NCI-H128 (cell line): ENCODE data around the gene ZNF423.

ENCODE experiments used
- DNase-seq: peaks from one replicate; lab custom pipeline; 2025; ENCODE audit not compliant: unreplicated experiment; lab: John Stamatoyannopoulos, UW

Gene ZNF423

DNA sequence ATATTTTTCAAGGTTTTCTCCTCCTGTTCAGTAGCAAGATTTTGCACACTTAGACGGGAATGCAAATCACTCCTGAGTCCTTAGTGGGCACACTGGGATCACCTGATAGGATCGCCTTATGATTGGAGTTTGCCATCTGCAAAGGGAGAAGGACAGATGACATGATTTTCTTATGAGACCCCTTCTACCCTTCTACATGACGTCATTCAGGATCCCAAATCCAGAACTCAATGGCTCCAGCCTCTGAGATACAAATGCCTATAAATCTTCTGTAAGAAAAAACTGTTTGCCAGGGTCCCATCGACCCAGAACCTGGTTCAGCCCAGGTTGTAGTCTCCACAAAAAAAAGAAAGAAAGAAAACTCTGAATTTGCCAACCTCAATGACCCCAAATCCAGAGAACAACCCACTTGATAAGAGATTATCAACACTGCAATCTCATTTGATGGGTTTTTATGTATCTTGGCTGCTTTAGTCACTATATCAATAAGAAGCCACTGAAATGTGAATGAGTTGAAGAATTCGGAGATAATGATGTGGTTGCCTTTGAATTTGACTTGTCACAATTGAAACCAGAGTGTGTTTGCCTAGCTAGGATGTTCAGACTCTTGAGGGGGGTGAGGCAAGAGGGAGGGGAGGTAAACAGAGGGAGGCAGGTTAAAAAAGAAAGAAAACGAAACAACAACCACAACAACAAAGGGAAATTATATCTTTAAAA lies 6.7 kb downstream of the ZNF423 start:
- DNase-seq: no peak

- DNase-seq: no peak
Measured at GRCh38 chr16:49848530-49848929, 7.4 kb downstream of the ZNF423 start.

DNA sequence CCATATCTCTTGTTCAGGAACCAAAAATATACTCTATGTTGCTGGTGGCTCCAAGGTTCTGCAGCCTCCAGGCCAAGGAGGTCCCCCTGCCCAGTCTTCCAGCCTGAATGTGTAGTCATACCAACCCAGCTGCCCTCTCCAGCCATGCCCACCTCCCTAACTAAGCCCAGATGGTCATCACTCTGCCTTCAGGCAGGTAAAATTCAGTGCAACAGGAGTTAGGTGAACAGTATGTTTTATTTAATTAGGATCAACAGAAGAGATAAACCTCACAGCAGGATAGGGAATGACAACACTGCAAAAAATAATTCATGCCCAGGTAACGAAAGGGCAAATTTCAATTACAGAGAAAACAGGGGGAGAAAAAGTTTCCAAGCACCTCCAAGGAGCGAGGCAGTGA lies 9.1 kb downstream of the ZNF423 start:
- no peak for DNase-seq

- no peak for DNase-seq
Measured at GRCh38 chr16:49844359-49844758, 11.6 kb downstream of the ZNF423 start.

DNA sequence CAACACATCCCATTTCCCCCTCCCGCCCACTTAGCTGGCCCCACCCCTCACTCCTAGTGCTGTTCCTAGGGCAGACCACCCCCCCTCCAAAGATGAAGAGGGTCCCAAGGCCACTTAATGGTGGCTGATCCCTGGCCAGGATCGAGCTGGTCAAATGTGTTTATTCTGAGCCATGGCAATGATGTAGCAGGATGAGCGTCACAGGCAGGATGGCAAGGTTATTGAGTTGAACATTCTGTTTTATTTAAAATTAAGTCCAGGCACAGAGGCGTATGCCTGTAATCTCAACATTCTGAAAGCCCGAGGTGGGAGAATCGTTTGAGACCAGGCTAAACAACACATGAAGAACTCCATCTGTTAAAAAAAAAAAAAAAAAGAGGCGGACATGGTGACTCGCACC lies 12.2 kb downstream of the ZNF423 start:
- DNase-seq: no peak

DNA sequence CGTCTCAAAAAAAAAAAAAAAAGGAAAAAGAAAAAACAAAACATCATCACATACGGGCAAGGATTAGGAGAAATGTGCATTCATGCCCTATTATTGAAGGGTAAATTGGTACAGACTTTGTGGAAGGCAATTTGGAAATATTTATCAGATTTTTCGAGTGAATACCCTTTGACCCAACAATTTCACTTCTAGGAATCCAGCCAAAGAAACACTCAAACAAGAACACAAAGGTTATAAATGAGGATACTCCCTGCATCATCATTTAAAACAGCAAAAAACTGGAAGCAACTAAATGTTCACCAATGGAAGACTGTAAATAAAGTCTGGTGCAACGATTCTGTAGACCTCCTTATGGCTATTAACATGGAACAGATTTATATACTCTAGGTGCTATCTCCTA lies 12.9 kb downstream of the ZNF423 start:
- no peak for DNase-seq

- no peak for DNase-seq
Measured at GRCh38 chr16:49839017-49839825, 16.7 kb downstream of the ZNF423 start.

DNA sequence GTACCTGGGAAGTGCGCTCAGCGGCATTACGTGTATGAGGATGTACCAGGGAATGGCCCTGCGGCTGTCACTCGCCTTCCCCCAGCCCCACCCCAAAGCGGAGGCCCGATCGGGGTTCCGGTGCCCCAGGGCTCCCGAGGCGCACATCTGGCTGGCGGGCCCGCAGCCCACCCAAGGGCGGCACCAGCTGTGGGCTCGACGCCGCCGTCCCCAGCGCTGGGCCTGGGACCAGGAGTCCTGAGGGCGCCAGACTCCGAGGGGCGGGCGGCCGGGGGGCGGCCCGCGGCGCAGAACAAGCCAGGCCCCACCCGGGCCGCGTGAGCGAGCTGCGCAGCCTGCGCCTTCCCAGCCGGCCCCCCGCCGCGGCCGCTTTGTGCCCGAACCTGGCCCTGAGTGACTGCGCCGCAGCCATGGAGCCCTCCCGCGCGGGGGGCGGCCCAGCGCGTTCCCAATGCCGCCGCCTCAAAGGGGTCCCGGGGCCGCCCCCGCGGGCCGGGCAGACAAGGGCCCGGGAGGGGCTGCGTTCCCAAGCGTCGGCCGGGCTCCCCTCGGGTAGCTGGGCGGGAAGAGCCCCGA lies 17.4 kb downstream of the ZNF423 start:
- no peak for DNase-seq

GRCh38 chr16:49837688-49838410 lies 18.1 kb downstream of the ZNF423 start:
- no peak for DNase-seq

DNA sequence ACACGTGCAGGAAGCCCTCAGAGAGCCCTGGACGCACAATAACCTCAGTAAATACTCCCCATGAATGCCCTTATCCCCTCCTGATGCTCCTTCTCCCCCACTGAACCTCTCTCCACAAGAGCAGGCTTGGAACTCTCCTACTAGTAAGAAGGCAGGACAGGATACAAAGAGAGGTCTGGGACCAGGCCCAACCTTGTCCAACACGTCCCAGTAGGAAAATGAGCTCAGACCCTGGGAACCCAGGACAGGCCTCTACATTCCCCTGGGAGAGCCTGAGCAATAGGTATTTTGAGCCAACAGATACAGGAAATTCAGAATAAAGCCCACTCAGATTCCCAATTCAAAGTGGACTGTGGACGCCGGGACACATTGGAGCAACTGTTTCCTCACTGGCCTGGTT lies 19.2 kb downstream of the ZNF423 start:
- no peak for DNase-seq

- no peak for DNase-seq
Measured at GRCh38 chr16:49836218-49836617, 19.7 kb downstream of the ZNF423 start.

- no peak for DNase-seq
Measured at GRCh38 chr16:49835161-49835777, 20.6 kb downstream of the ZNF423 start.

- no peak for DNase-seq
Measured at GRCh38 chr16:49834531-49835151, 21.3 kb downstream of the ZNF423 start.

DNA sequence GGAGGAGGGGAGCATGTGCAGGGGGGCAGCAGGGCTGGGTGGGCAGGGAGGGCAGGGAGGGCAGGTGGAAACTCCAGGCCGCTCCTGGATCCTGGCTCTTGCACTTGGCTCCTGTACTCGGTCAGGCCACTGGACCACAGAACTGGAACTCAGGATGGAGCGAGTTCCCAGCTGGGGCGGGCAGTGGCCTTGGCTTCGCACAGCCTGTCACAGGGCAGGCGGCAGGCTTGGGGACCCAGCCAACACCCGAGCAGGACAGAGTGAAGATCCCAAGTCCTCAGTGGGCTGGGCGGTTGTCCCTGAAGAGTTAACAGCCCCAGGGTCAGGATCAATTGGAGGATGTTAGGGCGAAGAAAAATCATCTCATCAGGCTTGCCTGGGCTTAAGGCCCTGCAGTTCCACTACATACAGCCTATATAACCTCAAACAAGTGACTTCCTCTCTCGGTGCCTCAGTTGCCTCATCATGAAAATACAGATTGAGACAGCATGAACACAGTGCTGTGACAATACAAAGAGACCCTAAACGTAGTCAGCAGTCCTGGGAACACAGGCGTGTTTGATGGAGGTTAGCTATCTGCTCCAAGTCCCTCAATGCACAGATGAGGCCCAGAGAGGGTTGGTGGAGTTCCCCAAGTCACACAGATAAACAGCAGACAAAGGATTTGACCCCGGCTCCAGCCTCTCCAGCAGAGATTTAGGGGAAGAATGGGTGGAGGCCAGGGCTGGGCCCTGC lies 21.9 kb downstream of the ZNF423 start:
- DNase-seq: no peak

- DNase-seq: no peak
Measured at GRCh38 chr16:49833085-49833484, 22.8 kb downstream of the ZNF423 start.

DNA sequence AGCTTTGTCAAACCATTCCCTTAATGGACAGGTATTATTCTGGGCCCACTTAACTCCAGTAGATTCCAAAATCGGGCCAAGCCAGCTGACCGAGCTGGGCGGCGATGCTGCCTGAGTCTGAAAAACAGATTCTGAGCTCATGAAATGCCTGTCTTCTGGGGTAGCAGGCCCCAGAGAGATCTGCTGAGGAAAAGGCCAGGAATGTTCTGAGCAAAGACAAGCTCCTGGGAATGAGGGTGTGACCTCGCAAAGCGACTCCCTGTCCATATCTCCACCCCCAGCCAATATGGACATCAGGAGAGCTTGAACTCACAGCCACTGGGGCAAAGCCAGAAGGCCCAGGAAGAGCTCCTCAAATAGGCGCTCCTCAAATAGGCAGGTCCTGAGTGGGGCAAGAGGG lies 23.7 kb downstream of the ZNF423 start:
- no peak for DNase-seq

DNA sequence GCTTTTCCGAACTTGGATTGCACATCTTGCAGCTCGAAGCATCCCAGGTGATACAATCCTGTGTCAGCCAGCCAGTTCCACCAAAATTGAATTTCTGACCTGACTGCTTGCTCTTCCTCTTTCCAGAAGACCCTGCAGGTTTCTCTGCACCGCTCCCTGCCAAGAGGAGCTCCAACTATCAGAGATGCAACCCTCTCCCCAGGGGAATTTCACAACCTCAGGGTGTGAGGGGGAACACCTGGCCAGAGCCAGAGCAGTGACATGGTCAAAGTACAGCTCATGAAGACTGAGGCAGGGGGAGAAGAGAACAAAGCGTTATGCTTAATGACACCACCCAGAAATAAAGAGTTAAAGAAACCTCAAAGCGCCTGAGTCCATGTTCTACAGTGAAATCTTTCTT lies 25.0 kb downstream of the ZNF423 start:
- DNase-seq: no peak

DNA sequence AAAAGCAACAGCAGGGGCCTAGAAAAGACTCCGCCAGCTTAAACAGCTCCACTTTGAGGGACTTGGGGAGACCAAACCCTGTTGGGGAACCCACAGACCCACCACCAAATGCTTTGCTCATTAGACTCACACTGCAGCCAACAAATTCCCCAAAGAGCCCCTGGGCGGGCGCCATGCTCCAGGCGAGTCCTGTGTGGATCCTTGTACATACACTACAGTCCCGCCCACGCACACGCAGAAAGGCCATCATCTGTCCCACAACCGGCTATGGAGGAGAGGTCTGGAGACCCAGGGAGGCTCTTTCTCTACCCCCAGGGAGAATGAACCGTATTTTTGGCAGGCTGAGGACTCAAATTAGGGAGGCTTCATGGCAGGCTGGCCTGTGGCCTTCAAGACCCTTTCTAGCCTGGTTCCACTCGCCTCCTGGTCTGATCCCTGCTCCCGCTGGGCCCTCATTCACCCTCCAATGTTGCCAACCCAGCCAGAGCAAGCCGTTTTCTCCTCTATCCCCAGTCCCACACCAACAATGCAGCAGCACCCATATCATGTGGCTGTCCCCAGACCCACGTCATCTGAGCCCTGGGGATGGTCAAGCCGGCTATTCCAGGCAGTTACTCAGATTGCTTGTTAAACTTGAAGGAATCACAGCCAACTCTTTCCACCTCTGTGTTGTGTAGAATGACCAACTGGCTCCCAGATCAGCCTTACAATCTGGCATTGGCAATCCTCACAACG lies 27.2 kb downstream of the ZNF423 start:
- DNase-seq: no peak

GRCh38 chr16:49827805-49828438 lies 28.0 kb downstream of the ZNF423 start:
- DNase-seq: no peak
